ENCODE measurements around the gene BRCA2. TPM values are rescaled to one million over a fixed set of nuclear protein-coding genes. Genes with fewer than 3 reads are reported as not detected.

BRCA2 gene
- total RNA-seq, 1 donor from 2014 or later, result 3.4 TPM

DNA sequence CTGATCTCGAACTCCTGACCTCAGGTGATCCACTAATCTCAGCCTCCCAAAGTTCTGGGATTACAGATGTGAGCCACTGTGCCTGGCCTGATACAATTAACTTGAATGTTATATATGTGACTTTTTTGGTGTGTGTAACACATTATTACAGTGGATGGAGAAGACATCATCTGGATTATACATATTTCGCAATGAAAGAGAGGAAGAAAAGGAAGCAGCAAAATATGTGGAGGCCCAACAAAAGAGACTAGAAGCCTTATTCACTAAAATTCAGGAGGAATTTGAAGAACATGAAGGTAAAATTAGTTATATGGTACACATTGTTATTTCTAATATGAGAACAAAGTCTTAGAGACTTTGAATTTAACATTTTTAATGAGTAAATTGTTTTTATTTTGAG lies 55.5 kb downstream of the BRCA2 start:
- Histone ChIP-seq H3K9ac (ENCODE audit: low read length) (no peak overlapping the region), H3K27ac (ENCODE audit: low read depth, low read length) (no peak overlapping the region), H3K4me3 (ENCODE audit: insufficient read depth, low read depth, low read length) (no peak overlapping the region), H3K27me3 (ENCODE audit: insufficient read depth, low read length) (no peaks in the 10 kb centered on the region), H3K36me3 (ENCODE audit: insufficient read depth, low read length) (no peaks in the 10 kb centered on the region), H2AFZ (ENCODE audit: low read depth, low read length) (no peak overlapping the region), H3K79me2 (ENCODE audit: insufficient read depth, low read length) (no peaks in the 10 kb centered on the region), H3K4me1 (ENCODE audit: insufficient read depth, low read length) (no peaks in the 10 kb centered on the region), H3K4me2 (ENCODE audit: low read length) (no peak overlapping the region), H3K9me3 (ENCODE audit: insufficient read depth, low read depth, low read length) (peaks cover 5% of the 10 kb centered on the region), H4K20me1 (ENCODE audit: insufficient read depth, low read length) (no peaks in the 10 kb centered on the region)
- Mint-ChIP-seq H3K9me3 (ENCODE audit: unreplicated experiment) (peaks cover 16% of the 10 kb centered on the region), H3K27me3 (ENCODE audit: low read depth, unreplicated experiment) (no peaks in the 10 kb centered on the region), H3K27ac (ENCODE audit: unreplicated experiment) (no peak overlapping the region), H3K4me3 (ENCODE audit: unreplicated experiment) (no peak overlapping the region), H3K4me1 (ENCODE audit: low read depth, unreplicated experiment) (no peaks in the 10 kb centered on the region), H3K36me3 (ENCODE audit: low read depth, unreplicated experiment) (peaks cover 9% of the 10 kb centered on the region)
- DNase-seq (ENCODE audit: low read depth), result no peak
- no peak for FAIRE-seq
- no peak for TF ChIP-seq EZH2 (IDR thresholded peaks at IDR 0.05; ENCODE audit: insufficient read depth, low read length)
- TF ChIP-seq, protein P1, sequence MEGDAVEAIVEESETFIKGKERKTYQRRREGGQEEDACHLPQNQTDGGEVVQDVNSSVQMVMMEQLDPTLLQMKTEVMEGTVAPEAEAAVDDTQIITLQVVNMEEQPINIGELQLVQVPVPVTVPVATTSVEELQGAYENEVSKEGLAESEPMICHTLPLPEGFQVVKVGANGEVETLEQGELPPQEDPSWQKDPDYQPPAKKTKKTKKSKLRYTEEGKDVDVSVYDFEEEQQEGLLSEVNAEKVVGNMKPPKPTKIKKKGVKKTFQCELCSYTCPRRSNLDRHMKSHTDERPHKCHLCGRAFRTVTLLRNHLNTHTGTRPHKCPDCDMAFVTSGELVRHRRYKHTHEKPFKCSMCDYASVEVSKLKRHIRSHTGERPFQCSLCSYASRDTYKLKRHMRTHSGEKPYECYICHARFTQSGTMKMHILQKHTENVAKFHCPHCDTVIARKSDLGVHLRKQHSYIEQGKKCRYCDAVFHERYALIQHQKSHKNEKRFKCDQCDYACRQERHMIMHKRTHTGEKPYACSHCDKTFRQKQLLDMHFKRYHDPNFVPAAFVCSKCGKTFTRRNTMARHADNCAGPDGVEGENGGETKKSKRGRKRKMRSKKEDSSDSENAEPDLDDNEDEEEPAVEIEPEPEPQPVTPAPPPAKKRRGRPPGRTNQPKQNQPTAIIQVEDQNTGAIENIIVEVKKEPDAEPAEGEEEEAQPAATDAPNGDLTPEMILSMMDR (IDR thresholded peaks at IDR 0.05; ENCODE audit: insufficient read depth, low read depth, low read length), result no peak

DNA sequence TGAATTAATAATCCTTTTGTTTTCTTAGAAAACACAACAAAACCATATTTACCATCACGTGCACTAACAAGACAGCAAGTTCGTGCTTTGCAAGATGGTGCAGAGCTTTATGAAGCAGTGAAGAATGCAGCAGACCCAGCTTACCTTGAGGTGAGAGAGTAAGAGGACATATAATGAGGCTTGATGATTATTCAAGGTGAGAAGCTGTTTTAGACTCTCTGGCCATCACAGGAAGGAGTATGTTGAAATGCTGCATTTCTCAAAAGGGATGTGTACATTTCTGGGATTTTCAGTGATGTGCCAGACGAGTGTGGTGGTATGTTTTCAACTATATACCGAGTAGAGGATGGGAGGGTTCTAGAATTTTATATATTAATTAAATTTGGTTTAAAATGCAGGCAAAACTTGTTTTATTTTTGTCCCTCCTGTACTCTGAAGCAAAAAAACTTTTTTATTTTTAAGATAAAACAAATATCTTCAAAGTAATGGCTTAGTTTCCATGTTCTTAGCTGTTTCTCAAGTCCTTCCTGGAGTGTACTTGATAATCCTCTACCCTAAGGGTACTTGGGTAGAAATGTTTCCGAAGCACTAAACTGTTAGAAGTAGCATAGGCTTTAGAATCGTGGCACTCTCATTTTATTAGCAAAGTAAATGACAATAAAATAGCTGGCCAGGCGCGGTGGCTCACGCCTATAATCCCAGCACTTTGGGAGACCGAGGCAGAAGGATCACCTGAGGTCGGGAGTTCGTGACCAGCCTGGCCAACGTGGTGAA lies 61.5 kb downstream of the BRCA2 start:
- Histone ChIP-seq H3K4me1 (ENCODE audit: insufficient read depth, low read length) (no peaks in the 10 kb centered on the region), H2AFZ (ENCODE audit: low read depth, low read length) (no peak overlapping the region), H3K79me2 (ENCODE audit: insufficient read depth, low read length) (no peaks in the 10 kb centered on the region), H3K27ac (ENCODE audit: low read depth, low read length) (no peak overlapping the region), H3K27me3 (ENCODE audit: insufficient read depth, low read length) (no peaks in the 10 kb centered on the region), H3K36me3 (ENCODE audit: insufficient read depth, low read length) (no peaks in the 10 kb centered on the region), H3K4me2 (ENCODE audit: low read length) (no peak overlapping the region), H3K9ac (ENCODE audit: low read length) (no peak overlapping the region), H4K20me1 (ENCODE audit: insufficient read depth, low read length) (no peaks in the 10 kb centered on the region), H3K9me3 (ENCODE audit: insufficient read depth, low read depth, low read length) (peaks cover 5% of the 10 kb centered on the region), H3K4me3 (ENCODE audit: insufficient read depth, low read depth, low read length) (no peak overlapping the region)
- peaks cover 16% of the 10 kb centered on the region for H3K9me3 Mint-ChIP-seq (ENCODE audit: unreplicated experiment)
- TF ChIP-seq, protein P1 (IDR thresholded peaks at IDR 0.05; ENCODE audit: insufficient read depth, low read depth, low read length), result no peak
- no peak for TF ChIP-seq EZH2 (IDR thresholded peaks at IDR 0.05; ENCODE audit: insufficient read depth, low read length)
- FAIRE-seq, result no peak
- no peak for DNase-seq (ENCODE audit: low read depth)
- H3K27me3 Mint-ChIP-seq (ENCODE audit: low read depth, unreplicated experiment), result no peaks in the 10 kb centered on the region
- H3K4me1 Mint-ChIP-seq (ENCODE audit: low read depth, unreplicated experiment), result no peaks in the 10 kb centered on the region
- H3K27ac Mint-ChIP-seq (ENCODE audit: unreplicated experiment), result no peak overlapping the region
- peaks cover 9% of the 10 kb centered on the region for H3K36me3 Mint-ChIP-seq (ENCODE audit: low read depth, unreplicated experiment)
- no peak overlapping the region for H3K4me3 Mint-ChIP-seq (ENCODE audit: unreplicated experiment)

DNA sequence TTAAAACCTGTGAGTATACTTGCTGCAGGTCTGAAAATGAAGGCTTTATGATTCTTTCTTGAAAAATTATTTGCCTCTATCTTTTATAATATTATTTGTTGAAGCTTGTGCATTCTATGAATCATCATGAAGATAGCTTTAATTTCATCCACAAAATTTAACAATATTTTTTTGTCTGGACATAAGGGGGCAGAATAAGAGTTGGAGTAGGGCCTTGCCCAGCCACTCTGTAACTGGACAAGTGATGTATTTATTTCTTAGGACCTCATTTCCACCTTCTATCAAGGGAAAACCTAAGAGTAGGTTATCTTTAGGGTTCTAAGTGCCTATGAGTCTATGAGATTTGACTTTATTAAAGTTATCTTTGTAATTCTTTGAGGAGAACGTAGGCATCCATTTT lies 62.7 kb downstream of the BRCA2 start:
- Histone ChIP-seq H2AFZ (ENCODE audit: low read depth, low read length) (no peak overlapping the region), H3K9me3 (ENCODE audit: insufficient read depth, low read depth, low read length) (peaks cover 5% of the 10 kb centered on the region), H4K20me1 (ENCODE audit: insufficient read depth, low read length) (no peaks in the 10 kb centered on the region), H3K4me3 (ENCODE audit: insufficient read depth, low read depth, low read length) (no peak overlapping the region), H3K36me3 (ENCODE audit: insufficient read depth, low read length) (no peaks in the 10 kb centered on the region), H3K9ac (ENCODE audit: low read length) (no peak overlapping the region), H3K27ac (ENCODE audit: low read depth, low read length) (no peak overlapping the region), H3K4me2 (ENCODE audit: low read length) (no peak overlapping the region), H3K4me1 (ENCODE audit: insufficient read depth, low read length) (no peaks in the 10 kb centered on the region), H3K27me3 (ENCODE audit: insufficient read depth, low read length) (no peaks in the 10 kb centered on the region), H3K79me2 (ENCODE audit: insufficient read depth, low read length) (no peaks in the 10 kb centered on the region)
- H3K4me1 Mint-ChIP-seq (ENCODE audit: low read depth, unreplicated experiment), result no peaks in the 10 kb centered on the region
- TF ChIP-seq, protein P1 (IDR thresholded peaks at IDR 0.05; ENCODE audit: insufficient read depth, low read depth, low read length), result no peak
- no peak for TF ChIP-seq EZH2 (IDR thresholded peaks at IDR 0.05; ENCODE audit: insufficient read depth, low read length)
- no peak overlapping the region for H3K27ac Mint-ChIP-seq (ENCODE audit: unreplicated experiment)
- peaks cover 16% of the 10 kb centered on the region for H3K9me3 Mint-ChIP-seq (ENCODE audit: unreplicated experiment)
- H3K4me3 Mint-ChIP-seq (ENCODE audit: unreplicated experiment), result no peak overlapping the region
- no peak for FAIRE-seq
- no peaks in the 10 kb centered on the region for H3K27me3 Mint-ChIP-seq (ENCODE audit: low read depth, unreplicated experiment)
- DNase-seq (ENCODE audit: low read depth), result no peak
- H3K36me3 Mint-ChIP-seq (ENCODE audit: low read depth, unreplicated experiment), result peaks cover 6% of the 10 kb centered on the region
